Measurements from ENCODE around the gene TMEM221.

The TMEM221 gene

DNA sequence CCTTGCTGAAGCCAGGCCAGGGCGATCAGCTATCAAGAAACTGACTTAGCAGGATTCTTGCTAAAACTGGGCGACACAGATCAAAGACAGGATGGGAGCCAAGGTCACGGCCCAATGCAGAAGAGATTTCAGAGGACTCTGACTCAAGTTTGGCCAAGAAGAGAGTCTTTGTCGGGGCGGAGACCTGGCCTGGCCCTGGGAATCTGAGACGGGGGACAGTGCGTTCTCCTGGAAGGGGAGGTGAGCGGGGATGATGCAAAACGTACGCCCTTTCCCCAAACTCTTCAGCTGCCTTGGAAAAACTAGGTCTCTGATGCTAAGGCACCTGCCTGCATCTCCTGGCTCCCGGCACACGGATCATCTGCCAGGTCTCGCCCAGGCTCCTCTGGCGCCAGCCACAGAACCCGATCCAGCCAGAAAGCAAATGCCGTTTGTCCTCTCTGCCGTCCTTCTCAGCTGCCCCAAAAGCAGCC lies 18.8 kb downstream of the TMEM221 start:
- DNase-seq (ENCODE audit: extremely low read depth, insufficient read length): no peak
- H3K4me3 ChIP-seq (replicated peaks; ENCODE audit: low read depth, low read length): no peak overlapping the region
- no peaks in the 10 kb centered on the region for H3K27me3 ChIP-seq (replicated peaks; ENCODE audit: control insufficient read depth, insufficient read depth, low read length)
- H3K36me3 ChIP-seq (ENCODE audit: control insufficient read depth, insufficient read depth, low read length): no peaks in the 10 kb centered on the region
- TF ChIP-seq, protein P1, sequence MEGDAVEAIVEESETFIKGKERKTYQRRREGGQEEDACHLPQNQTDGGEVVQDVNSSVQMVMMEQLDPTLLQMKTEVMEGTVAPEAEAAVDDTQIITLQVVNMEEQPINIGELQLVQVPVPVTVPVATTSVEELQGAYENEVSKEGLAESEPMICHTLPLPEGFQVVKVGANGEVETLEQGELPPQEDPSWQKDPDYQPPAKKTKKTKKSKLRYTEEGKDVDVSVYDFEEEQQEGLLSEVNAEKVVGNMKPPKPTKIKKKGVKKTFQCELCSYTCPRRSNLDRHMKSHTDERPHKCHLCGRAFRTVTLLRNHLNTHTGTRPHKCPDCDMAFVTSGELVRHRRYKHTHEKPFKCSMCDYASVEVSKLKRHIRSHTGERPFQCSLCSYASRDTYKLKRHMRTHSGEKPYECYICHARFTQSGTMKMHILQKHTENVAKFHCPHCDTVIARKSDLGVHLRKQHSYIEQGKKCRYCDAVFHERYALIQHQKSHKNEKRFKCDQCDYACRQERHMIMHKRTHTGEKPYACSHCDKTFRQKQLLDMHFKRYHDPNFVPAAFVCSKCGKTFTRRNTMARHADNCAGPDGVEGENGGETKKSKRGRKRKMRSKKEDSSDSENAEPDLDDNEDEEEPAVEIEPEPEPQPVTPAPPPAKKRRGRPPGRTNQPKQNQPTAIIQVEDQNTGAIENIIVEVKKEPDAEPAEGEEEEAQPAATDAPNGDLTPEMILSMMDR (IDR thresholded peaks at IDR 0.05; ENCODE audit: insufficient read depth, low read length, poor library complexity, severe bottlenecking): no peak

DNA sequence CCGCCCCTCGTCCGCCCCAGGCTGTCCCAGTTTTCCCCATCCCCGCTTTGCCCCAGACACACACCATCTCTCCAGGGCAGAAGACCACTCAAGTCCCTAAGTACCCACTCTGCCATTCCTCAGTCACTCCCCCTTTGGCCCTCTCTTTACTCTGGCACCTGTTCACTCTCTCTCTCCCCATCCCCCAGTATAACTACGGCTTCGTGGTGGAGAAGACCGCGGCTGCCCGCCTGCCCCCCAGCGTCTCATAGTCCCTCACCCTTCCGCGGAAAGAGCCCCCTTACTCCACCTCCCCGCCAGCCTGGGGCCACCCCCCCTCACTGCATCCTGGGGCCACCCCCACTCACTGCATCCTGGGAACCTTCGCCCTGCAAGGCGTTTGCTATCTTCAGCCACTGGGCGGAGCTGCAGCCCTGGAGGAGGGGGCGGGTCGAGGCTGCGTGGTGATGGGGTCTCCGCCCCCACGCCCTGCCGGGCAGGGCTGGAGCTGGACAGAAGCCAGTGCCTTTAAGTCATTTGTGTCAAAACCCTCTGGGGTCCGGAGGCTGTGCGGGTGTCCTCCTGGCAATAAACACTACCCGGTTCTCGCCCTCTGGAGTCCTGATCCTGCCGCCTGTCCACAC lies 23.6 kb downstream of the TMEM221 start:
- TF ChIP-seq, protein P1 (IDR thresholded peaks at IDR 0.05; ENCODE audit: insufficient read depth, low read length, poor library complexity, severe bottlenecking): peak; percentile 66
- no peak overlapping the region for H3K4me3 ChIP-seq (replicated peaks; ENCODE audit: low read depth, low read length)
- H3K36me3 ChIP-seq (ENCODE audit: control insufficient read depth, insufficient read depth, low read length): no peaks in the 10 kb centered on the region; the same call in 1 of the 2 replicates
- no peaks in the 10 kb centered on the region for H3K27me3 ChIP-seq (replicated peaks; ENCODE audit: control insufficient read depth, insufficient read depth, low read length)
- peak; percentile 59 for DNase-seq (ENCODE audit: extremely low read depth, insufficient read length)

DNA sequence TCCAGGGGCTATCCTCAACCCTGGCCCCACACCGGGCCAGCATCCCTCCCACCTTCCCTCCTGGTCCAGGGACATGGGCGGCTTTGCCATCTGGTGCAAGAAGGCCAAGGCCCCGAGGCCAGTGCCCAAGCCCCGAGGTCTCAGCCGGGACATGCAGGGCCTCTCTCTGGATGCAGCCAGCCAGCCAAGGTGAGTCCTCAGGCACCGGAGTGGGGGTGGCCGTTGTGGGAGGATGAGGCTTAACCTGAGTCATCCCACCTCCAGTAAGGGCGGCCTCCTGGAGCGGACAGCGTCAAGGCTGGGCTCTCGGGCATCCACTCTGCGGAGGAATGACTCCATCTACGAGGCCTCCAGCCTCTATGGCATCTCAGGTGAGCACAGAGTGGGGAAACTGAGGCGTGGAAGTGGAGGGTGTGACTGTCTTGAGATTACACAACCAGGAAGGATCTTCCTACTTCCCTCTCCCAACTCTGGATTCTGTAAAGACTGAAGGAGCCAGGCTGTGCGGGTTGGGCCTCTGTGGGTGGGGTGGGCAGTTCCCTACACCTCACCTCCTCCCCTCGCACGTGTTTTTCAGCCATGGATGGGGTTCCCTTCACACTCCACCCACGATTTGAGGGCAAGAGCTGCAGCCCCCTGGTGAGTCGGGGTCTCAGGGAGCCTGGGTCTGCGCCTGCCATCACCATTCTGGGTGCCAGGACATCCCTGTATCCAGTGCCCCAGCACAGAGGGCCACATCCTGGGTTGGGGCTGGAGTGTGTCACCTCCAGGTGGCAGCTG lies 24.8 kb downstream of the TMEM221 start:
- TF ChIP-seq, protein P1 (IDR thresholded peaks at IDR 0.05; ENCODE audit: insufficient read depth, low read length, poor library complexity, severe bottlenecking): no peak
- no peaks in the 10 kb centered on the region for H3K27me3 ChIP-seq (replicated peaks; ENCODE audit: control insufficient read depth, insufficient read depth, low read length)
- H3K36me3 ChIP-seq (ENCODE audit: control insufficient read depth, insufficient read depth, low read length): no peaks in the 10 kb centered on the region; the same call in 1 of the 2 replicates
- no peak overlapping the region for H3K4me3 ChIP-seq (replicated peaks; ENCODE audit: low read depth, low read length)
- no peak for DNase-seq (ENCODE audit: extremely low read depth, insufficient read length)

- TF ChIP-seq, protein P1 (IDR thresholded peaks at IDR 0.05; ENCODE audit: insufficient read depth, low read length, poor library complexity, severe bottlenecking): no peak
- no peak overlapping the region for H3K4me3 ChIP-seq (replicated peaks; ENCODE audit: low read depth, low read length)
- no peaks in the 10 kb centered on the region for H3K27me3 ChIP-seq (replicated peaks; ENCODE audit: control insufficient read depth, insufficient read depth, low read length)
- H3K36me3 ChIP-seq (ENCODE audit: control insufficient read depth, insufficient read depth, low read length): no peaks in the 10 kb centered on the region; the same call in none of the 2 replicates
- DNase-seq (ENCODE audit: extremely low read depth, insufficient read length): no peak
These were observed 26.5 kb downstream of the TMEM221 start for GRCh38 chr19:17421942-17422341.

- TF ChIP-seq, protein P1 (IDR thresholded peaks at IDR 0.05; ENCODE audit: insufficient read depth, low read length, poor library complexity, severe bottlenecking): peak; percentile 13
- no peaks in the 10 kb centered on the region; the same call in none of the 2 replicates for H3K36me3 ChIP-seq (ENCODE audit: control insufficient read depth, insufficient read depth, low read length)
- no peaks in the 10 kb centered on the region for H3K27me3 ChIP-seq (replicated peaks; ENCODE audit: control insufficient read depth, insufficient read depth, low read length)
- no peak for DNase-seq (ENCODE audit: extremely low read depth, insufficient read length)
- H3K4me3 ChIP-seq (replicated peaks; ENCODE audit: low read depth, low read length): peak overlapping the region; percentile 88
These were observed 28.0 kb downstream of the TMEM221 start for GRCh38 chr19:17420475-17420924.

Measured in GM06990 (cell line).